ENCODE results near the gene B3GNT4. TPM values are rescaled to one million over a fixed set of nuclear protein-coding genes. Genes with fewer than 3 reads are reported as not detected.
"Not testable (repeated sequence)": the region's sequence is repeated elsewhere in the genome, so short reads cannot be mapped to it uniquely, and the experiment has no call there.

Gene B3GNT4
- total RNA-seq, 2 experiments from 2014 or later, result not detected

DNA sequence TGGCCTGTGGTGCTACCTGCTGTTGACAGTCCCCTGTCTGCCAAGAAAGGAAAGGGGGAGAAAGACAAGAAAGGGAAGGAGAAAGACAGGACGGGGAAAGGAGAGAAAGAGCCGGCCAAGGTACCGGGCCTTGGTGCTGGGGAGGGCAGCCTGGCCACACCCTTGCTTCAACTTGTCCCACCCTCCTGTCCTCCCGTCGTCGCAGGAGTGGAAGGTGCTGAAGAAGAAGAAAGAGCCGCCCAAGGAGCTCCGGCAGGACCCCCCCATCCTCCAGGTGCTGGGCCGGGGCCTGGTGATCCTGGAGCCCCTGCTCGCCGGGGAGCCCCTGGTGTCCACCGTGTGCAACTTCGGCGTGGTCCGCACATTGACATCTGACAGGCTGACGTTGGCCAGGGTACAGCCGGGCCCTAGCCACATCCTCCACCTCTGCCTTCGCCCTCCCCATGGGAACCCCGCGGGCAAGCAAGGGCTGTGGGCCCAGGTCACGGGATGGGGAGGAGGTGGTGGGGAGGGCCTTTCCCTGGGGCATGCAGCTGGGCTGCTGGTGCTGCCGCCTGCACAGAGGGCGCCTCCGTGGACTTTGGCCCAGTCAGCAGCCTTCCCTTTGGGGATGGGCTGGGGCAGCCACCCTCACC is 2.9 kb upstream of the B3GNT4 start:
- Mint-ChIP-seq H3K27ac (no peak overlapping the region), H3K36me3 (ENCODE audit: low read depth) (no peaks in the 10 kb centered on the region), H3K9me3 (no peaks in the 10 kb centered on the region), H3K4me1 (ENCODE audit: low read depth) (peaks cover 12% of the 10 kb centered on the region), H3K27me3 (peaks cover 20% of the 10 kb centered on the region), H3K4me3 (no peak overlapping the region)
- no peak overlapping the region for H3K4me3 ChIP-seq (ENCODE audit: low read length)
- peaks cover 14% of the 10 kb centered on the region for H3K4me1 ChIP-seq (ENCODE audit: insufficient read depth, low read length)
- H3K9me3 ChIP-seq (ENCODE audit: control insufficient read depth in 1 of 2, insufficient read depth in 1 of 2, low read length in 2 of 2), result no peaks in the 10 kb centered on the region
- no peak overlapping the region for H3K27ac ChIP-seq (ENCODE audit: low read depth in 1 of 2, low read length in 2 of 2)
- ChIA-PET POLR2A (no interaction called here), CTCF (no interaction called here)
- no peak for DNase-seq
- no peak for ATAC-seq (ENCODE audit: poor library complexity)
- intact Hi-C loops (cut with DNase I, micrococcal nuclease), result no loop called here
- H3K36me3 ChIP-seq (ENCODE audit: insufficient read depth, low read length), result no peaks in the 10 kb centered on the region
- TF ChIP-seq, protein P1, sequence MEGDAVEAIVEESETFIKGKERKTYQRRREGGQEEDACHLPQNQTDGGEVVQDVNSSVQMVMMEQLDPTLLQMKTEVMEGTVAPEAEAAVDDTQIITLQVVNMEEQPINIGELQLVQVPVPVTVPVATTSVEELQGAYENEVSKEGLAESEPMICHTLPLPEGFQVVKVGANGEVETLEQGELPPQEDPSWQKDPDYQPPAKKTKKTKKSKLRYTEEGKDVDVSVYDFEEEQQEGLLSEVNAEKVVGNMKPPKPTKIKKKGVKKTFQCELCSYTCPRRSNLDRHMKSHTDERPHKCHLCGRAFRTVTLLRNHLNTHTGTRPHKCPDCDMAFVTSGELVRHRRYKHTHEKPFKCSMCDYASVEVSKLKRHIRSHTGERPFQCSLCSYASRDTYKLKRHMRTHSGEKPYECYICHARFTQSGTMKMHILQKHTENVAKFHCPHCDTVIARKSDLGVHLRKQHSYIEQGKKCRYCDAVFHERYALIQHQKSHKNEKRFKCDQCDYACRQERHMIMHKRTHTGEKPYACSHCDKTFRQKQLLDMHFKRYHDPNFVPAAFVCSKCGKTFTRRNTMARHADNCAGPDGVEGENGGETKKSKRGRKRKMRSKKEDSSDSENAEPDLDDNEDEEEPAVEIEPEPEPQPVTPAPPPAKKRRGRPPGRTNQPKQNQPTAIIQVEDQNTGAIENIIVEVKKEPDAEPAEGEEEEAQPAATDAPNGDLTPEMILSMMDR (IDR thresholded peaks at IDR 0.05), result no peak
- H3K27me3 ChIP-seq (ENCODE audit: control insufficient read depth in 1 of 2, insufficient read depth in 2 of 2, low read length in 2 of 2), result peaks cover 7 to 12% of the 10 kb centered on the region in 2 experiments

DNA sequence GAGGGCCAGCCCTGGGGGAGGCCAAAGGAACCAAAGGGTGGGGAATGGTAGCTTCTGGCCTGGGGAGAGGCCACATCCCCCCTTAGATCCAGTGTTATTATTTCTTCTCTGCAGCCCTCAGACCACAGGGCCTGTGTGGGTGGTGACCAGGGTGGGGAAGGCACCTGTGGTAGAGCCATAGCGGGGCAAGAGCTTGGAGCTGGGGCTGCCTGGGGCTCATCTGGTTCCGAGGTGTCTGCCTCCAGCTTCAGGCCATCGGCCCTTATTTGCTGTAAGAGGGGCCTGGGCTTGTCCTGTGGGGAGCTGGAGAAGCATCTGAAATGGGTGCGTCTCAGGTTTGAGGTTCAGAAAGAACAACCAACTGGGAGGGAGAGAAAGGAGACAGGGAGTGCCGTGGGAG is 2.1 kb upstream of the B3GNT4 start:
- Histone ChIP-seq H3K9me3 (ENCODE audit: control insufficient read depth in 1 of 2, insufficient read depth in 1 of 2, low read length in 2 of 2) (no peaks in the 10 kb centered on the region), H3K4me1 (ENCODE audit: insufficient read depth, low read length) (peaks cover 14% of the 10 kb centered on the region), H3K36me3 (ENCODE audit: insufficient read depth, low read length) (no peaks in the 10 kb centered on the region), H3K27ac (ENCODE audit: low read depth in 1 of 2, low read length in 2 of 2) (no peak overlapping the region), H3K27me3 (ENCODE audit: control insufficient read depth in 1 of 2, insufficient read depth in 2 of 2, low read length in 2 of 2) (peaks cover 7 to 12% of the 10 kb centered on the region in 2 experiments), H3K4me3 (ENCODE audit: low read length) (no peak overlapping the region)
- Mint-ChIP-seq H3K9me3 (no peaks in the 10 kb centered on the region), H3K27ac (no peak overlapping the region), H3K4me1 (ENCODE audit: low read depth) (peaks cover 12% of the 10 kb centered on the region), H3K4me3 (no peak overlapping the region), H3K27me3 (peaks cover 20% of the 10 kb centered on the region), H3K36me3 (ENCODE audit: low read depth) (no peaks in the 10 kb centered on the region)
- TF ChIP-seq, protein P1 (IDR thresholded peaks at IDR 0.05), result no peak
- DNase-seq, result no peak
- ChIA-PET CTCF (no interaction called here), POLR2A (interaction anchor here (1.0 kb wide), 1 partner anchor 25 kb away, joined by 4 read pairs; the partner anchor contains the start of gene DIABLO)
- ATAC-seq (ENCODE audit: poor library complexity), result no peak
- intact Hi-C loops (cut with DNase I, micrococcal nuclease), result no loop called here

DNA sequence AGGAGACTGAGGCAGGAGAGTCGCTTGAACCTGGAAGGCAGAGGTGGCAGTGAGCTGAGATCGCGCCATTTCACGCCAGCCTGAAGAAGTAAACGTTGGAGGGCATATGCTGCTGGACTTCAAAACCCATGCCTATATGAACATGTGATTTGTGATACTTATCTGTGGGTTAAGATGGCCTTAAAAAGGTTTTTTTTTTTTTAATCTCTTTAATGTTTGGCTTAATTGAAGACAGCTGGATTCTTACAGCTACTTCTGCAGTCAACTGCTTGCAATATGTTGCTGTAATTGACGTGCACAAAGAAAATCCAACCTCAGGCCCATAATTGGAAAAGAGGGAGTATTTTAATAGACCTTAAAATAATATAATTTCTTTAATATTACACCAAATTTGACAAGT is 1.5 kb upstream of the B3GNT4 start:
- H3K36me3 ChIP-seq (ENCODE audit: insufficient read depth, low read length), result no peaks in the 10 kb centered on the region
- H3K4me3 Mint-ChIP-seq, result peak overlapping the region; percentile 15
- H3K27me3 ChIP-seq (ENCODE audit: control insufficient read depth in 1 of 2, insufficient read depth in 2 of 2, low read length in 2 of 2), result peaks cover 7 to 12% of the 10 kb centered on the region in 2 experiments
- TF ChIP-seq, protein P1 (IDR thresholded peaks at IDR 0.05), result no peak
- CTCF ChIA-PET, result interaction anchor here (0.6 to 0.7 kb wide), 2 partner anchors 12 to 542 kb away, joined by 3 read pairs; no protein-coding TSS in a partner anchor
- H3K4me1 ChIP-seq (ENCODE audit: insufficient read depth, low read length), result peaks cover 14% of the 10 kb centered on the region
- no peaks in the 10 kb centered on the region for H3K36me3 Mint-ChIP-seq (ENCODE audit: low read depth)
- peaks cover 15% of the 10 kb centered on the region for H3K27me3 Mint-ChIP-seq
- POLR2A ChIA-PET, result interaction anchor here (1.0 kb wide), 1 partner anchor 24 kb away, joined by 4 read pairs; the partner anchor contains the start of gene DIABLO
- no peak overlapping the region for H3K4me3 ChIP-seq (ENCODE audit: low read length)
- ATAC-seq (ENCODE audit: poor library complexity) (no peak), DNase-seq (no peak)
- intact Hi-C loops (cut with DNase I, micrococcal nuclease), result no loop called here
- peaks cover 12% of the 10 kb centered on the region for H3K4me1 Mint-ChIP-seq (ENCODE audit: low read depth)
- no peak overlapping the region for H3K27ac ChIP-seq (ENCODE audit: low read depth in 1 of 2, low read length in 2 of 2)
- no peaks in the 10 kb centered on the region for H3K9me3 ChIP-seq (ENCODE audit: control insufficient read depth in 1 of 2, insufficient read depth in 1 of 2, low read length in 2 of 2)
- no peaks in the 10 kb centered on the region for H3K9me3 Mint-ChIP-seq
- no peak overlapping the region for H3K27ac Mint-ChIP-seq

DNA sequence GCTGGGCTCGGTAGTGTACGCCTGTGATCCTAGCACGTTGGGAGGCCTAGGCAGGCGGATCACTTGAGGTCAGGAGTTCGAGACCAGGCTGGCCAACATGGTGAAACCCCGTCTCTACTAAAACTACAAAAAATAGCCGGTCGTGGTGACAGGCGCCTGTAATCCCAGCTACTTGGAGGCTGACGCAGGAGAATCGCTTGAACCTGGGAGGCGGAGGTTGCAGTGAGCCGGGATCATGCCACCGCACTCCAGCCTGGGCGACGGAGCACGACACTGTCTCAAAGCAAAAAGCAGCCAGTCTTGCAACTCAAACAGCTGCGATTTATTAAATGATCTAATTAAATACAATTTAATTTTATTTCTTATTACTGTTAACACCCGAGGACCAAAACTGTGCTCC is 698 bp upstream of the B3GNT4 start:
- POLR2A ChIA-PET, result interaction anchor here (1.1 to 1.8 kb wide), 6 partner anchors 21 to 764 kb away, joined by 3 to 11 read pairs (median 3); partner anchors contain the start of genes ABCB9, DIABLO, MLXIP and RSRC2
- Mint-ChIP-seq H3K4me3 (peak overlapping the region; percentile 83), H3K4me1 (ENCODE audit: low read depth) (peaks cover 12% of the 10 kb centered on the region)
- peaks cover 14% of the 10 kb centered on the region for H3K4me1 ChIP-seq (ENCODE audit: insufficient read depth, low read length)
- intact Hi-C loops (cut with DNase I, micrococcal nuclease); H3K9me3 ChIP-seq (ENCODE audit: control insufficient read depth in 1 of 2, insufficient read depth in 1 of 2, low read length in 2 of 2); H3K36me3 Mint-ChIP-seq (ENCODE audit: low read depth); H3K9me3 Mint-ChIP-seq; H3K27ac Mint-ChIP-seq; ATAC-seq (ENCODE audit: poor library complexity); DNase-seq; H3K36me3 ChIP-seq (ENCODE audit: insufficient read depth, low read length); H3K27me3 Mint-ChIP-seq; CTCF ChIA-PET; H3K27ac ChIP-seq (ENCODE audit: low read depth in 1 of 2, low read length in 2 of 2): not testable (repeated sequence)
- H3K4me3 ChIP-seq (ENCODE audit: low read length), result peak overlapping the region; percentile 65
- peaks cover 7 to 12% of the 10 kb centered on the region in 2 experiments for H3K27me3 ChIP-seq (ENCODE audit: control insufficient read depth in 1 of 2, insufficient read depth in 2 of 2, low read length in 2 of 2)
